BJ (cell line): Measurements from ENCODE around the gene DGKD. TPM values are rescaled to one million over a fixed set of nuclear protein-coding genes. Genes with fewer than 3 reads are reported as not detected.

Source experiments
- CTCF ChIA-PET: fragments of 350-600 bp; formaldehyde crosslinking; extraction: SDS; loops from one replicate; lab custom pipeline; 2021; ENCODE audit warnings: antibody characterized with exemption, inconsistent platforms; lab: Yijun Ruan, JAX
- POLR2A ChIA-PET: fragments of 300-600 bp; sonication (Branson Sonifier 250); formaldehyde crosslinking; extraction: SDS; loops from one replicate; lab custom pipeline; 2021; ENCODE audit warnings: antibody characterized with exemption; lab: Charles Lee
- DNase-seq: peaks from one replicate; pipeline ENCODE4 v3.0.0-alpha.2; 2011; ENCODE audit warnings: low read depth
- H3K27me3 ChIP-seq: 2 replicates; pipeline ENCODE4 v1.6.0; 2011; ENCODE audit warnings: low read length; ENCODE audit not compliant: control insufficient read depth, insufficient read depth
- H3K36me3 ChIP-seq: 2 replicates; pipeline ENCODE4 v1.5.1; 2011; ENCODE audit warnings: low read length; ENCODE audit not compliant: control insufficient read depth, insufficient read depth
- H3K4me3 ChIP-seq: 2 replicates; pipeline ENCODE4 v1.5.1; 2011; ENCODE audit warnings: low read depth, mild to moderate bottlenecking, control low read depth, low read length
- CTCF ChIP-seq: IDR thresholded peaks from 2 replicates; pipeline ENCODE4 v1.5.1; 2011; ENCODE audit warnings: low read depth, mild to moderate bottlenecking, control low read depth, inconsistent platforms, low read length, moderate library complexity; ENCODE audit not compliant: insufficient read depth
- polyA plus RNA-seq: library from polyadenylated mRNA; depleted of rRNA; stranded (reverse); fragments of >200 nt; gene quantifications from 2 replicates; pipeline ENCODE4 v1.2.3, GENCODE V29; 2011

The DGKD gene
- polyA plus RNA-seq, 1 experiment = 8.5 TPM

DNA sequence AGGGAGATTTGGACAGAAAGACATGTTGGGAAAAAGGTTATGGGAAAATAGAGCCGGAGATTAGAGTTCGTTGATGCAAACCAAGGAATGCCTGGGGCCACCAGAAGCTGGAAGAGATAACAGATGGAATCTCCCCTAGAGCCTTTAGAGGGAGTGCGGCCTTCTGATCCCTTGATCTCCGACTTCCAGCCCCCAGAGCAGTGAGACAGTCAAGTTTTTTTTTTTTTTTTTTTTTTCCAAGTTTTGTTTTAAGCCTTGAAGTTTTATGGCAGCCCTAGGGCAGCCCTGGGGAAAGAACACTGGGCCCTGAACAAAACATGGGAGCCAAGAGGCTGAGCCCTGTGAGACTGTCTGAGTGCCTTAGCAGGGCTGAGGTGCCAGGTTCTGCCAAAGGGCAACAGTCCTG is 6.5 kb downstream of the DGKD start:
- no peak for DNase-seq
- POLR2A ChIA-PET = no interaction called here
- CTCF ChIA-PET = no interaction called here
- no peak for TF ChIP-seq CTCF
- no peak overlapping the region for H3K4me3 ChIP-seq
- H3K36me3 ChIP-seq = no peaks in the 10 kb centered on the region; the same call in 1 of the 2 replicates
- no peaks in the 10 kb centered on the region for H3K27me3 ChIP-seq

- DNase-seq = no peak
- ChIA-PET CTCF (interaction anchor here (1.8 kb wide), 1 partner anchor 82 kb away, joined by 4 read pairs; no protein-coding TSS in a partner anchor), POLR2A (no interaction called here)
- TF ChIP-seq CTCF = no peak
- peaks cover under 1% of the 10 kb centered on the region for H3K36me3 ChIP-seq
- no peak overlapping the region for H3K4me3 ChIP-seq
- H3K27me3 ChIP-seq = no peaks in the 10 kb centered on the region
These were observed 7.0 kb downstream of the DGKD start for GRCh38 chr2:233361297-233361696.

DNA sequence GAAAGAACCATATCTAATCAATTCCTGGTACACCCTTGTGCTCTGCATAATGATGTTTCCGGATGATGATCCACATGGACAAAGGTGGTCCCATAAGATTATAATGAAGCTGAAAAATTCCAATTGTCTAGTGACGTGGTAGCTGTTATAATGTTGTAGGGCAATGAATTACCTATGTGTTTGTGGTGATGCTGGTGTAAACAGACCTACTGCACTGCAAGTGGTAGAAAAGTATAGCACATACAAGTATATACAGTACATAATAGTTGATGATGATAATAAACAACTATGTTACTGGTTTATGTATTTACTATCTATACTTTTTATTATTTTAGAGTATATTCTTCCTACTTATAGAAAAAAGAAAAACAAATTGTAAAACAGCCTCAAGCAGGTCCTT is 8.4 kb downstream of the DGKD start:
- no peak for TF ChIP-seq CTCF
- no peaks in the 10 kb centered on the region for H3K27me3 ChIP-seq
- POLR2A ChIA-PET = no interaction called here
- CTCF ChIA-PET = interaction anchor here (1.0 to 1.8 kb wide), 4 partner anchors 8 to 81 kb away, joined by 3 to 4 read pairs (median 3); partner anchors contain the start of gene DGKD
- no peak for DNase-seq
- H3K36me3 ChIP-seq = peaks cover 1% of the 10 kb centered on the region
- H3K4me3 ChIP-seq = no peak overlapping the region

DNA sequence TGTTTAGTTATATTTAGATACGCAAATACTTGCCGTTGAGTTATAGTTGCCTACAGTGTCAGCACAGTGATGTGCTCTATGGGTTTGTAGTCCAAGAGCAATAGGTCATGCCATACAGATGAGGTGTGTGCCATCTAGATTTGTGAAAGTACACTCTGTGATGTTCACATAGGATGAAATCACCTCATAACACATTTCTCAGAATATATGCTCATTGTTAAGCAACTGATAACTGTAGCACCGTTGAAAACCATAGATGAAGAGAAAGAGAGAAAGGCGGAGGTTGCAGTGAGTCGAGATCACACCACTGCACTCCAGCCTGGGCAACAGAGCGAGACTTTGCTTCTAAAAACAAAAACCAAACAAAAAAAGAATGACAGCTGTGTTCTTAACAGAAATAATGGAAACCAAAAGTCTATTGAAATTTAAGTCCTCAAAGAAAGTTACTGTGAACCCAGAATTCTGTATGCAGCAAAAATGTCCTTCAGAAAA is 9.5 kb downstream of the DGKD start:
- CTCF ChIA-PET = interaction anchor here (1.0 kb wide), 1 partner anchor 9 kb away, joined by 3 read pairs; the partner anchor contains the start of gene DGKD

More for the DNA sequence above, 9.5 kb downstream of the DGKD start:
- Histone ChIP-seq H3K4me3 (no peak overlapping the region), H3K36me3 (peaks cover 1% of the 10 kb centered on the region), H3K27me3 (no peaks in the 10 kb centered on the region)
- TF ChIP-seq CTCF = no peak
- POLR2A ChIA-PET = no interaction called here
- DNase-seq = no peak
